ENCODE data around the gene TBPL2. TPM values are rescaled to one million over a fixed set of nuclear protein-coding genes. Genes with fewer than 3 reads are reported as not detected.
A peak's percentile ranks its signal among the peaks of the same experiment; 100 is the strongest.

Gene TBPL2
- total RNA-seq, 1 experiment from 2014 or later = not detected

- Histone ChIP-seq H3K9me2 (ENCODE audit: insufficient read depth) (no peaks in the 10 kb centered on the region), H3K4me3 (replicated peaks in 1 of 2; ENCODE audit: low read depth in 1 of 2, low read length in 2 of 2) (no peak overlapping the region), H3K79me2 (ENCODE audit: insufficient read depth, low read length) (no peaks in the 10 kb centered on the region), H3K9ac (ENCODE audit: low read length) (no peak overlapping the region), H3K36me3 (ENCODE audit: control insufficient read depth in 1 of 2, insufficient read depth in 2 of 2, low read length in 2 of 2) (no peaks in the 10 kb centered on the region), H3K4me1 (ENCODE audit: control insufficient read depth in 1 of 2, insufficient read depth in 2 of 2, low read length in 2 of 2) (peaks cover 0 to 9% of the 10 kb centered on the region in 2 experiments; a peak in 2 of 4 replicates), H3K27me3 (ENCODE audit: insufficient read depth, low read length) (no peaks in the 10 kb centered on the region), H4K20me1 (ENCODE audit: insufficient read depth) (no peaks in the 10 kb centered on the region), H3K27ac (ENCODE audit: low read depth, low read length) (no peak overlapping the region), H2AFZ (ENCODE audit: low read depth, low read length, poor library complexity, severe bottlenecking) (peak overlapping the region; percentile 87), H3K4me2 (ENCODE audit: low read length) (peak overlapping the region; percentile 11; the same call in 1 of the 2 replicates), H3K9me3 (ENCODE audit: control insufficient read depth in 1 of 2, insufficient read depth in 1 of 2, low read depth in 1 of 2, low read length in 2 of 2) (no peaks in the 10 kb centered on the region)
- peak; percentile 53 for DNase-seq (ENCODE audit: low read depth, low spot score)
- TF ChIP-seq ZBTB33 (IDR thresholded peaks at IDR 0.05; ENCODE audit: extremely low read depth, insufficient replicate concordance, low read length) = no peak
- TF ChIP-seq TCF7L2 (IDR thresholded peaks at IDR 0.05; ENCODE audit: borderline replicate concordance, extremely low read depth, insufficient read depth, insufficient read length) = no peak
- TF ChIP-seq ZNF274 (IDR thresholded peaks at IDR 0.05; ENCODE audit: low read depth, low read length) = no peak
- TF ChIP-seq FOSL1 (IDR thresholded peaks at IDR 0.05; ENCODE audit: low read depth) = no peak
- TF ChIP-seq CEBPB (IDR thresholded peaks at IDR 0.05; ENCODE audit: low read depth) = no peak
- TF ChIP-seq EZH2 (IDR thresholded peaks at IDR 0.05) = no peak
- TF ChIP-seq SIN3A (IDR thresholded peaks at IDR 0.05; ENCODE audit: low read depth) = no peak
- no peak for TF ChIP-seq REST (IDR thresholded peaks at IDR 0.05; ENCODE audit: low read depth)
- TF ChIP-seq RAD21 (IDR thresholded peaks at IDR 0.05; ENCODE audit: low read depth) = peak; percentile 73
- TF ChIP-seq ELF1 (IDR thresholded peaks at IDR 0.05; ENCODE audit: borderline replicate concordance, low read depth) = no peak
- TF ChIP-seq MAX (IDR thresholded peaks at IDR 0.05) = no peak
- no peak for TF ChIP-seq EZH2phosphoT487 (IDR thresholded peaks at IDR 0.05; ENCODE audit: borderline replicate concordance)
- peak; percentile 51 to 93 (median 88); a peak in 5 of 6 replicates for TF ChIP-seq CTCF (IDR thresholded peaks at IDR 0.05 in 2 of 3, conservative IDR thresholded peaks at IDR 0.05 in 1 of 3; ENCODE audit: borderline replicate concordance in 1 of 3, insufficient read depth in 1 of 3, low read depth in 2 of 3, low read length in 2 of 3)
- no peak for TF ChIP-seq EGR1 (IDR thresholded peaks at IDR 0.05; ENCODE audit: low read depth)
- no peak for TF ChIP-seq ZFX (IDR thresholded peaks at IDR 0.05)
- ChIA-PET RAD21 (ENCODE audit: low non-redundant PET in 1 of 2, low total read pairs in 2 of 2, uncharacterized antibody in 2 of 2, unreplicated experiment in 2 of 2) (no interaction called here), CTCF (interaction anchor here (0.6 to 1.9 kb wide), 19 partner anchors 10 to 1072 kb away, joined by 3 to 17 read pairs (median 4); no protein-coding TSS in a partner anchor), POLR2A (interaction anchor here (0.6 to 0.8 kb wide), 2 partner anchors 11 to 233 kb away, joined by 3 read pairs; no protein-coding TSS in a partner anchor)
- BruUV-seq (replicated peaks) = no TSS peak
- peak; percentile 88 for ATAC-seq
- intact Hi-C loops (cut with micrococcal nuclease) = no loop called here
These were observed 23.6 kb downstream of the TBPL2 start for GRCh38 chr14:55416866-55417265.
